ENCODE results near the gene EEPD1.

- TF ChIP-seq POLR2A (IDR thresholded peaks at IDR 0.05) (no peak), CTCF (IDR thresholded peaks at IDR 0.05) (no peak)
Observed at GRCh38 chr7:36103837-36104561, 49.1 kb upstream of the EEPD1 start.
